ENCODE results near the gene PIEZO1.

GRCh38 chr16:88766975-88767374 is 18.0 kb downstream of the PIEZO1 start:
- no peak for TF ChIP-seq POLR2A (IDR thresholded peaks at IDR 0.05)
- TF ChIP-seq CTCF (IDR thresholded peaks at IDR 0.05), result no peak
